NCI-H82 (cell line): ENCODE results near the gene MYO1A.
"Not testable (repeated sequence)": the region's sequence is repeated elsewhere in the genome, so short reads cannot be mapped to it uniquely, and the experiment has no call there.

ENCODE experiments used
- DNase-seq: peaks from one replicate; lab custom pipeline; 2025; lab: John Stamatoyannopoulos, UW

Gene MYO1A

GRCh38 chr12:57046947-57047890, 2.7 kb downstream of the MYO1A start:
- DNase-seq: no peak

GRCh38 chr12:57046086-57046791, 3.7 kb downstream of the MYO1A start:
- DNase-seq: no peak

- DNase-seq: no peak
These were observed 5.0 kb downstream of the MYO1A start for GRCh38 chr12:57044889-57045288.

- no peak for DNase-seq
These were observed 5.5 kb downstream of the MYO1A start for GRCh38 chr12:57044468-57044867.

- no peak for DNase-seq
These were observed 7.2 kb downstream of the MYO1A start for GRCh38 chr12:57042695-57043094.

GRCh38 chr12:57040750-57041149, 9.2 kb downstream of the MYO1A start:
- DNase-seq: no peak

- no peak for DNase-seq
These were observed 9.7 kb downstream of the MYO1A start for GRCh38 chr12:57040211-57040610.

- DNase-seq: no peak
These were observed 10.7 kb downstream of the MYO1A start for GRCh38 chr12:57039016-57039798.

- no peak for DNase-seq
These were observed 12.7 kb downstream of the MYO1A start for GRCh38 chr12:57037264-57037663.

GRCh38 chr12:57033431-57033830, 16.5 kb downstream of the MYO1A start:
- DNase-seq: no peak

GRCh38 chr12:57031789-57032188, 18.1 kb downstream of the MYO1A start:
- DNase-seq: no peak

- DNase-seq: peak; percentile 19
These were observed 18.7 kb downstream of the MYO1A start for GRCh38 chr12:57031138-57031725.

GRCh38 chr12:57029457-57029856, 20.5 kb downstream of the MYO1A start:
- DNase-seq: peak; percentile 52

GRCh38 chr12:57027805-57028153, 22.1 kb downstream of the MYO1A start:
- no peak for DNase-seq

- peak; percentile 74 for DNase-seq
These were observed 22.7 kb downstream of the MYO1A start for GRCh38 chr12:57027011-57027804.

- no peak for DNase-seq
These were observed 24.7 kb downstream of the MYO1A start for GRCh38 chr12:57025196-57025595.

GRCh38 chr12:57022324-57022723, 27.6 kb downstream of the MYO1A start:
- not testable (repeated sequence) for DNase-seq

GRCh38 chr12:57019983-57020719, 29.8 kb downstream of the MYO1A start:
- no peak for DNase-seq

GRCh38 chr12:57018906-57019305, 31.0 kb downstream of the MYO1A start:
- DNase-seq: no peak

- DNase-seq: not testable (repeated sequence)
These were observed 31.6 kb downstream of the MYO1A start for GRCh38 chr12:57018353-57018752.
